ENCODE measurements around the gene PIK3C2G.

The PIK3C2G gene, protein sequence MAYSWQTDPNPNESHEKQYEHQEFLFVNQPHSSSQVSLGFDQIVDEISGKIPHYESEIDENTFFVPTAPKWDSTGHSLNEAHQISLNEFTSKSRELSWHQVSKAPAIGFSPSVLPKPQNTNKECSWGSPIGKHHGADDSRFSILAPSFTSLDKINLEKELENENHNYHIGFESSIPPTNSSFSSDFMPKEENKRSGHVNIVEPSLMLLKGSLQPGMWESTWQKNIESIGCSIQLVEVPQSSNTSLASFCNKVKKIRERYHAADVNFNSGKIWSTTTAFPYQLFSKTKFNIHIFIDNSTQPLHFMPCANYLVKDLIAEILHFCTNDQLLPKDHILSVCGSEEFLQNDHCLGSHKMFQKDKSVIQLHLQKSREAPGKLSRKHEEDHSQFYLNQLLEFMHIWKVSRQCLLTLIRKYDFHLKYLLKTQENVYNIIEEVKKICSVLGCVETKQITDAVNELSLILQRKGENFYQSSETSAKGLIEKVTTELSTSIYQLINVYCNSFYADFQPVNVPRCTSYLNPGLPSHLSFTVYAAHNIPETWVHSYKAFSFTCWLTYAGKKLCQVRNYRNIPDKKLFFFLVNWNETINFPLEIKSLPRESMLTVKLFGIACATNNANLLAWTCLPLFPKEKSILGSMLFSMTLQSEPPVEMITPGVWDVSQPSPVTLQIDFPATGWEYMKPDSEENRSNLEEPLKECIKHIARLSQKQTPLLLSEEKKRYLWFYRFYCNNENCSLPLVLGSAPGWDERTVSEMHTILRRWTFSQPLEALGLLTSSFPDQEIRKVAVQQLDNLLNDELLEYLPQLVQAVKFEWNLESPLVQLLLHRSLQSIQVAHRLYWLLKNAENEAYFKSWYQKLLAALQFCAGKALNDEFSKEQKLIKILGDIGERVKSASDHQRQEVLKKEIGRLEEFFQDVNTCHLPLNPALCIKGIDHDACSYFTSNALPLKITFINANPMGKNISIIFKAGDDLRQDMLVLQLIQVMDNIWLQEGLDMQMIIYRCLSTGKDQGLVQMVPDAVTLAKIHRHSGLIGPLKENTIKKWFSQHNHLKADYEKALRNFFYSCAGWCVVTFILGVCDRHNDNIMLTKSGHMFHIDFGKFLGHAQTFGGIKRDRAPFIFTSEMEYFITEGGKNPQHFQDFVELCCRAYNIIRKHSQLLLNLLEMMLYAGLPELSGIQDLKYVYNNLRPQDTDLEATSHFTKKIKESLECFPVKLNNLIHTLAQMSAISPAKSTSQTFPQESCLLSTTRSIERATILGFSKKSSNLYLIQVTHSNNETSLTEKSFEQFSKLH (N-terminal part only)

DNA sequence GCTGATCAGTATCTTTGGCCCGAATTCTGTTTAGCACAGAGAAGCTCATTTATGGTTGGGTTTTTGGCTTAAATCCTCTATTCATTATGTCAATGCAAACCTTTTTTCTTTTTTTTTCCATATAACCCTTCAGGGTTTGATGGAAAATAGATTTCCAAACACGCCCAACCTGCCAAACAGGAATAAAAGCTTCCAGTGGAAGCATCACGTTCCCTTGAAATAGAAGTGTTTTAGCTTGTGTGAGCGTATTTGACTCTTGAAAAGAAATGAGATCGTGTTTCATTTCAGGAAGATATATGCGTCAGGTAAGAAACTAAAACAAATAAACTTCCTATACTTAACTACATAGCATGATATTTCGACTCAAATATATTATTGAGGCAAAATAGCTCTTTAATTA lies at the start of gene PIK3C2G:
PIK3C2G (plus strand) TSS at position 246 of the 400 bp plus-strand sequence. CDS start 20,564 bp downstream, outside the sequence.
- H3K9ac ChIP-seq (ENCODE audit: low read depth, low read length), result no peak within 1 kb of the TSS
- no peak for TF ChIP-seq EZH2 (IDR thresholded peaks at IDR 0.05; ENCODE audit: borderline replicate concordance, low read depth, low read length, severe bottlenecking)
- TF ChIP-seq, protein P1, sequence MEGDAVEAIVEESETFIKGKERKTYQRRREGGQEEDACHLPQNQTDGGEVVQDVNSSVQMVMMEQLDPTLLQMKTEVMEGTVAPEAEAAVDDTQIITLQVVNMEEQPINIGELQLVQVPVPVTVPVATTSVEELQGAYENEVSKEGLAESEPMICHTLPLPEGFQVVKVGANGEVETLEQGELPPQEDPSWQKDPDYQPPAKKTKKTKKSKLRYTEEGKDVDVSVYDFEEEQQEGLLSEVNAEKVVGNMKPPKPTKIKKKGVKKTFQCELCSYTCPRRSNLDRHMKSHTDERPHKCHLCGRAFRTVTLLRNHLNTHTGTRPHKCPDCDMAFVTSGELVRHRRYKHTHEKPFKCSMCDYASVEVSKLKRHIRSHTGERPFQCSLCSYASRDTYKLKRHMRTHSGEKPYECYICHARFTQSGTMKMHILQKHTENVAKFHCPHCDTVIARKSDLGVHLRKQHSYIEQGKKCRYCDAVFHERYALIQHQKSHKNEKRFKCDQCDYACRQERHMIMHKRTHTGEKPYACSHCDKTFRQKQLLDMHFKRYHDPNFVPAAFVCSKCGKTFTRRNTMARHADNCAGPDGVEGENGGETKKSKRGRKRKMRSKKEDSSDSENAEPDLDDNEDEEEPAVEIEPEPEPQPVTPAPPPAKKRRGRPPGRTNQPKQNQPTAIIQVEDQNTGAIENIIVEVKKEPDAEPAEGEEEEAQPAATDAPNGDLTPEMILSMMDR (IDR thresholded peaks at IDR 0.05; ENCODE audit: borderline replicate concordance, extremely low read depth, low read length, poor library complexity, severe bottlenecking), result no peak
- no peaks in the 10 kb centered on the region for H3K79me2 ChIP-seq (ENCODE audit: insufficient read depth, low read length)
- ATAC-seq (ENCODE audit: insufficient read depth, low read depth) (no peak), DNase-seq (no peak)
- H3K9me3 ChIP-seq (ENCODE audit: insufficient read depth, low read length, severe bottlenecking), result no peaks in the 10 kb centered on the region
- no peaks in the 10 kb centered on the region for H3K4me1 ChIP-seq (ENCODE audit: insufficient read depth, low read length)
- H2AFZ ChIP-seq (ENCODE audit: low read depth, low read length), result no peak within 1 kb of the TSS
- no peaks in the 10 kb centered on the region for H3K27me3 ChIP-seq (ENCODE audit: insufficient read depth, low read length, poor library complexity)
- H3K27ac ChIP-seq (ENCODE audit: low read length), result no peak within 1 kb of the TSS
- H3K4me2 ChIP-seq (ENCODE audit: insufficient read depth, low read length), result no peak within 1 kb of the TSS
- no peaks in the 10 kb centered on the region for H3K36me3 ChIP-seq (ENCODE audit: insufficient read depth, low read length)
- no peaks in the 10 kb centered on the region for H4K20me1 ChIP-seq (ENCODE audit: insufficient read depth, low read length)
- no peak within 1 kb of the TSS for H3K4me3 ChIP-seq (ENCODE audit: low read depth in 1 of 2, low read length in 2 of 2)

DNA sequence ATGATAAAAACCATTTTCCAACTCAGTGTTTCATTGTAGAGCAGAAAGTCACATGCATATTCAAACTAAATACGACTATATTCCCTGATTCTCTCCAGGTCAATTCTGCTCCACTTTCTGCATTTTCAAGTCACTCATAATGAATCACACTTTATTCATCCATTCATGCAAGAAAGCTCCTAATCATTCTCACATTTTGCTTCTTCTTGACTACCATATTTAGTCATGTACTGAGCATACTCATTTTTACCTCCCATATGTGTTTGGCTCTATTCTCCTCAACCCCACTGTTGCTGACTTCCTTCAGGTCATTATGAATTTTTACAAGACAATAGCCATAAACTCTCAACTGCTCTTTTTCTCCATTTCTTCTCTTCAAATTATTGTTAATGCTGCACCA lies 43.4 kb upstream of the PIK3C2G start:
- H3K4me3 ChIP-seq (ENCODE audit: low read depth in 1 of 2, low read length in 2 of 2), result no peak overlapping the region
- H4K20me1 ChIP-seq (ENCODE audit: insufficient read depth, low read length), result no peaks in the 10 kb centered on the region
- no peaks in the 10 kb centered on the region for H3K4me1 ChIP-seq (ENCODE audit: insufficient read depth, low read length)
- H3K36me3 ChIP-seq (ENCODE audit: insufficient read depth, low read length), result no peaks in the 10 kb centered on the region
- H2AFZ ChIP-seq (ENCODE audit: low read depth, low read length), result no peak overlapping the region
- no peaks in the 10 kb centered on the region for H3K79me2 ChIP-seq (ENCODE audit: insufficient read depth, low read length)
- TF ChIP-seq EZH2 (IDR thresholded peaks at IDR 0.05; ENCODE audit: borderline replicate concordance, low read depth, low read length, severe bottlenecking), result no peak
- TF ChIP-seq, protein P1 (IDR thresholded peaks at IDR 0.05; ENCODE audit: borderline replicate concordance, extremely low read depth, low read length, poor library complexity, severe bottlenecking), result no peak
- H3K4me2 ChIP-seq (ENCODE audit: insufficient read depth, low read length), result no peak overlapping the region
- no peak overlapping the region for H3K27ac ChIP-seq (ENCODE audit: low read length)
- H3K9me3 ChIP-seq (ENCODE audit: insufficient read depth, low read length, severe bottlenecking), result no peaks in the 10 kb centered on the region
- ATAC-seq (ENCODE audit: insufficient read depth, low read depth) (no peak), DNase-seq (no peak)
- no peak overlapping the region for H3K9ac ChIP-seq (ENCODE audit: low read depth, low read length)
- peaks cover 3% of the 10 kb centered on the region for H3K27me3 ChIP-seq (ENCODE audit: insufficient read depth, low read length, poor library complexity)

DNA sequence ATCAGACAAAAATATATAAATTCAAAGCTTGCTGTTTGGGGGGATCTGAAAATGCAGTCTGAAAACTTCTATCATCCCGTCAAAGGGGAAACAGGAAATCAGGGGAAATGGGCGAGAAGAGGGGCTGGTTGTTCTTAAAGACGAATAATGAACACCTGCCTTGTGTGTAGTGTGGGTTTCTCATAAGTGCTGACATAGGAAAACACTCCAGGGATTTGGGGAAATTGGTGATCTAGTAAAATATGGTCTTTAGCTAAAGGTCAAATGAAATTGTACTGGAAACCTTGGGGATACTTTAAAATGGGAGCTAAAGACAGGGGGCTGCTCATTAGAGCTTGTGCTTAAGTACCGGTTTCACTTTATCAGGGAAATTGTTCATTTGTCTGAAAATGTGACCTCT lies 39.6 kb upstream of the PIK3C2G start:
- H3K36me3 ChIP-seq (ENCODE audit: insufficient read depth, low read length), result no peaks in the 10 kb centered on the region
- H3K27ac ChIP-seq (ENCODE audit: low read length), result no peak overlapping the region
- no peak overlapping the region for H3K9ac ChIP-seq (ENCODE audit: low read depth, low read length)
- no peak for TF ChIP-seq EZH2 (IDR thresholded peaks at IDR 0.05; ENCODE audit: borderline replicate concordance, low read depth, low read length, severe bottlenecking)
- no peaks in the 10 kb centered on the region for H3K79me2 ChIP-seq (ENCODE audit: insufficient read depth, low read length)
- H3K4me2 ChIP-seq (ENCODE audit: insufficient read depth, low read length), result no peak overlapping the region
- H3K4me1 ChIP-seq (ENCODE audit: insufficient read depth, low read length), result no peaks in the 10 kb centered on the region
- H3K27me3 ChIP-seq (ENCODE audit: insufficient read depth, low read length, poor library complexity), result peaks cover 3% of the 10 kb centered on the region
- H2AFZ ChIP-seq (ENCODE audit: low read depth, low read length), result no peak overlapping the region
- no peak overlapping the region for H3K4me3 ChIP-seq (ENCODE audit: low read depth in 1 of 2, low read length in 2 of 2)
- no peaks in the 10 kb centered on the region for H3K9me3 ChIP-seq (ENCODE audit: insufficient read depth, low read length, severe bottlenecking)
- DNase-seq (no peak), ATAC-seq (ENCODE audit: insufficient read depth, low read depth) (no peak)
- no peaks in the 10 kb centered on the region for H4K20me1 ChIP-seq (ENCODE audit: insufficient read depth, low read length)

All from DND-41 (cell line).